GM12801 (cell line): ENCODE data around the gene IRF1.

Experiments used
- TF ChIP-seq, protein P1 (sequence below): IDR thresholded peaks from one replicate; pipeline ENCODE4 v1.5.1; 2011; ENCODE audit warnings: control low read depth; ENCODE audit not compliant: insufficient read length; ENCODE audit errors: extremely low read depth

IRF1 gene

DNA sequence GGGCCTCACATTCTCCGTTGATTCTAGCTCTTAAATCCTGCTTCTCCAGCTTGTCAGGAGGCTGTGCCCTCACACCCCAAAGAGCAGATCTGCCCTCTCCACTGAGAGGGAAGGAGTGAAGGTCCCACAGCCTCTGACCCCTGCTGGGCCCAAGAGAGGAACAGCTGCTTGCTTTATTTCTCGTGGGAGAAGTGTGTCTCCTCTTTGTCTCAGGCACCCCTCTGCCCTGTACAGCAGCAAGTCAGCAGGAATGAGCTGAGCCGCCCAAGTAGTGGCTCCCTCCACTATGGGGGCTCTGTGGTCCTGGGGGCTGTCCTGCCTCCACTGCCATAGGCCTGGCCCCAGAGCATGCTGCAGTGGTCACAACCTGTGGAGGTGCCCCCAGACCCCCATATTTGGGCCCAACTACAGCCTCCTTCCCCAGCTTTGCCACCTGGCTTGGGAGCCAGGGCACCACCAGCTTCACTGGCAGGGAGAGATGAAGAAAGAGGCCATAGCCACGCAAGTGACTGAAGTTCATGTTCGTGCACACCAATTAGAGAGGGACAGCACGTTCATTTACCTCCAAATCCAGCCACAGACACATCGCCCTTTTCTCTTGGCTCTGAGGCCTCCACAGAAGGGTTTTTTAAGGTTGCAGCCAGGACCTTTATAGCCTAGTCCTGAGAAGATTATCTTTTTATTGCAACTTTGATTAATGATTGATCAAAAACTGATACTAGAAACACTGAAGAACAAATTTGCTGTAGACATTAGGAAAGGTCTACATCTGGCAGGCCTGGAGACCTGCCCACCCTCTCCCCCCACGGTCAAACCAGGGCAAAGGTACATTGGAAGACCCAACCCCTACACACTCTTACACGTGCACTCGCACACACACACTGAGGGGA is 27.5 kb downstream of the IRF1 start:
- TF ChIP-seq, protein P1, sequence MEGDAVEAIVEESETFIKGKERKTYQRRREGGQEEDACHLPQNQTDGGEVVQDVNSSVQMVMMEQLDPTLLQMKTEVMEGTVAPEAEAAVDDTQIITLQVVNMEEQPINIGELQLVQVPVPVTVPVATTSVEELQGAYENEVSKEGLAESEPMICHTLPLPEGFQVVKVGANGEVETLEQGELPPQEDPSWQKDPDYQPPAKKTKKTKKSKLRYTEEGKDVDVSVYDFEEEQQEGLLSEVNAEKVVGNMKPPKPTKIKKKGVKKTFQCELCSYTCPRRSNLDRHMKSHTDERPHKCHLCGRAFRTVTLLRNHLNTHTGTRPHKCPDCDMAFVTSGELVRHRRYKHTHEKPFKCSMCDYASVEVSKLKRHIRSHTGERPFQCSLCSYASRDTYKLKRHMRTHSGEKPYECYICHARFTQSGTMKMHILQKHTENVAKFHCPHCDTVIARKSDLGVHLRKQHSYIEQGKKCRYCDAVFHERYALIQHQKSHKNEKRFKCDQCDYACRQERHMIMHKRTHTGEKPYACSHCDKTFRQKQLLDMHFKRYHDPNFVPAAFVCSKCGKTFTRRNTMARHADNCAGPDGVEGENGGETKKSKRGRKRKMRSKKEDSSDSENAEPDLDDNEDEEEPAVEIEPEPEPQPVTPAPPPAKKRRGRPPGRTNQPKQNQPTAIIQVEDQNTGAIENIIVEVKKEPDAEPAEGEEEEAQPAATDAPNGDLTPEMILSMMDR, result no peak

DNA sequence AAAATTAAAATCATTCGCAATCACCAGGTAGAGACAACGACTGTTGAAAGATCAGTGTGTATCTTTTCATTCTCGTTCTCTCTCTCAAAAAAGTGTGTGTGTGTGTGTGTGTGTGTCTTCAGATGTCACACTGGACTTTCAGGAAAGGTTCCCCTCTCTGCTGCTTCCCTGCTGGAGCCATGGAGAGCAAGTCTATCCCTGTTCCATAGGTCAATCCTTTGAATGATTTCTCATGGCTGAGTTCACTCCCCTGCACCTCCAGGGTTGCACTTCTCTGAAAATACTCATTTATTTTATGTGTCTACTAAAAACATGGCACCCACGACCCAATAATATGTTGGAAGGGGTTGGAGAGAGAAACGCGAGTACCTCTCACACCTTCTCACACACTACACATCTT is 28.2 kb downstream of the IRF1 start:
- TF ChIP-seq, protein P1, result no peak

DNA sequence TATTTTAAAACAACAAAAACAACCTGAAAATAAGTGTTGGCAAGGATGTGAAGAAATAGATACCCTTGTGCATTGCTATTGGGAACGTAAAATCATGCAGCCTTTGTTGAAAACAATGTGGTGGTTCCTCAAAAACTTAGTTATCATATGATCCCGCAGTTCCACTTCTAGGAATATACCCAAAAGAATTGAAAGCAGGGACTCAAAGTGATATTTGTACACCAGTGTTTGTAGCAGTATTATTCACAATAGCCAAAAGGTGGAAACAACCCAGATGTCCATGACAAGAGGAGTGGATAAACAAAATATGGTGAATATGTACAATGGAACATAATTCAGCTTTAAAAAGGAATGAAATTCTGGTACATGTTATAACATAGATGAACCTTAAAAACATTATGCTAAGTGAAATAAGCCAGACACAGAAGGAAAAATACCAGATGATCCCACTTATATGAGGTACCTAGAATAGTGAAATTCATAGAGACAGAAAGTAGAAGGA is 29.0 kb downstream of the IRF1 start:
- TF ChIP-seq, protein P1, result no peak

DNA sequence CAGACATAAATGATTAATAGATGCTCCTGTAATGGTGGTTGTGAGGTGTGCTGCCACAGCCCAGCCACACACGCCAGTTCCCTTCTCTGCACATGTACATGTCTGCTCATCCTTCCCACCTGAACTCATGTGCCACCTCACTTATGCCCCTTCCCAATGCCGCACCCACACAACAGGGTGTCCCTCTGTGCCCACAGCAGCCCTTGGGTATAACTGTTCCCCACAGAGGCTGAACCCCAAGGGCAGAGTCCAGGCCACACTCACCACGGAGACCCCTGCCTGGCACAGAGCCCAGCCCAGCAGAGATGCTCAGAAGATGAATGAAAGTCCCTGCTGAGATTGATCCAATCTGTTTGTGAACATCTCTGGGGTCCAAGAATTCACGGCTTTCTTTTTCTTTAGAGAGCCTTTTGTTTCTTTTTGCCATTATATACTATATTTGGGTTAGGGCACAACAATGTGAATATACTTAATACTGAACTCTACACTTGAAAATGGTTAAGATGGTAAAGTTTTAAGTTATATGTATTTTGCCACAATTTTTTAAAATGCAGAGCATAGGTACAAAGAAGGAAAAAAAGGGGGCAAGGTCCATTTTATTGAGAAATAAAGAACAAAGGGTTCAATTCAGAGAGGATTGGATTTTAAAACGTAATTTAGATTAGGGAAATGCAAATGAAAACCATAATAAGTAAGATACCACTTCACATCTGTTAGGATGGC is 29.6 kb downstream of the IRF1 start:
- TF ChIP-seq, protein P1, result no peak

DNA sequence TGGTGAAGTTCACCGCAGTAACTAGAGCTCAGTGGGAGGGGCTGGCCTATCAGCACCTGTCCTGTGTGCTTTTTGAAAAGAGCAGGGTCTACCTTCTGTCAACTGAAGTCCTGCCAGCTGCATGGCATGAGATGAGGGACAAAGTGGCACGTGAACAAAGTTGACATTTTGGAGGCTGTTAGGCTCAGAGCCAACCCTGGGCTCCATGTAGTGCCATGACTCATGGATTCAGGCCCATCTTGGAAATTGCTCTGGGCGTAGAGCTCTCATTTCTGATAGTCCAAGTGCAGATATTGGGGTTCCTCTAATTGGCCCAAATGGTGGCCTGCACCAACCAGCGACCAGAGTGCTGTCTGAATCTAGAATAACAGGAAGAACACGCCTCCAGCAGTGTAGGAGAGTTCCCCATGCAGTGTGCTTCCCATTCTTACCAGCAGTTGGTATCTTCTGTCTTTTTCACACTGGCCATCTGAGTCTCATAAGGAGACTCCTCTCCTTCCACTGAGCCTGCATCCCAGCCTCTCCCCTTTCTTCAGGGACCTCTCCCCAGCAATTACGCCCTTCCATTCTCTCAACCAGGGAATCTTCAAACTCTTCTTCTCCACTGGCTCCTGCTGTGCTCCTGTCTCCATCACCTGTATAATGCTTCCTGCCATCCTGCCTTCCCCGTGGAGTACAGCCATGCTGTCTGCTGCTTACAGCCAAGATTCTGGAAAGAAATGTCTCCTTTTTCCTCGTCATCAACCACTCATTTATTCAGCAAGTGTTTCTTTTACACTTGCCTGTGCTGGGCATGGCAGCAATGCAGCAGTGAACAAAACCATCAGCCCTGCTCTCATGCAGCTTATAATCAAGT is 30.4 kb downstream of the IRF1 start:
- TF ChIP-seq, protein P1, result no peak

DNA sequence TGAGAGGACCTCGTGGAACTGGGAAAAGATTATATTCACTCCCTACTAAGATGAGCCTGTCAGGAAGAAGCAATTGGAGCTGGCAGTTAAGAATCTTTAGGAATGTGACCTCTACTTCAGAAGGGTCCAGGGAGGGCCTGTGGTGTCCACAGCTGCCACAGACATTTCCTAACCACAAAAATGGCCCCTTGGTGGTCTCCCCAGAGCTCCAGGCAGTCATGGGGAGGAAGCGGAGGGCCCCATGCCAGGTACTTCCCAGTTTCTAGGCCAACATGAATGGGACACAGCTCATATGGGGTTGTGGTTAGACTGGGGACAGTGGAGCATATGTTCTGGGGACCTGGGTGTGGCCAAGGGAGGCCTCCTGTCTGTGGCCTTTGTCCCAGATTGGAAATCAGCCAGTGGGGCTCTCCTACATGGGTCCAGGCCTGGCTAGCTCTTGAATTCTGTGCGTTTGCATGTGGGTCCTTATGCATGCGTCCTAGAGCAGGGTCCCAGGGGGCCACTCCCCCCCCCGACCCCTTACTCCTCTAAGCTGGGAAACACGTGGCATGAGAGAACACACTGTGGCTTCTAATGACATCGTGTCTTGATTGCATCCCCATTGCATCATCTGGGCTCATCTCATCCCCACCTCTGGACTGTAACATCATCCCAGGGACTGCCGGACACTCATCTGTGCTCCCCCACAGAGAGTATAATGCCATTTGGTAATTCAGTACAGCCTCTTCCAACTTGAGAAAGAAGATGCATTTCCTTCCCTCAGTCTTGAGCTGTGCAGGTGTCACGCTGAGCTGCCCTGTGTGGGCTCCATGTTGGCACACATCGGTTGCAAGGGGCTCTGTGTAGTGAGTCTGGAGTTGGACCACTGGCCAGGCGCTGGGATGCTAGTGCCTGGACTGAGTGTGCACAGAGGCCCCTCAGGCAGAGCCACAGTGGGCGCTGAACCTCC is 31.3 kb downstream of the IRF1 start:
- TF ChIP-seq, protein P1, result no peak
